RKO (cell line): ENCODE measurements around the gene ACTG2.
"Not testable (repeated sequence)": the region's sequence is repeated elsewhere in the genome, so short reads cannot be mapped to it uniquely, and the experiment has no call there.

Experiments
- DNase-seq: peaks from one replicate; pipeline ENCODE4 v3.0.0-alpha.2; 2016; ENCODE audit warnings: low spot score

ACTG2 gene

DNA sequence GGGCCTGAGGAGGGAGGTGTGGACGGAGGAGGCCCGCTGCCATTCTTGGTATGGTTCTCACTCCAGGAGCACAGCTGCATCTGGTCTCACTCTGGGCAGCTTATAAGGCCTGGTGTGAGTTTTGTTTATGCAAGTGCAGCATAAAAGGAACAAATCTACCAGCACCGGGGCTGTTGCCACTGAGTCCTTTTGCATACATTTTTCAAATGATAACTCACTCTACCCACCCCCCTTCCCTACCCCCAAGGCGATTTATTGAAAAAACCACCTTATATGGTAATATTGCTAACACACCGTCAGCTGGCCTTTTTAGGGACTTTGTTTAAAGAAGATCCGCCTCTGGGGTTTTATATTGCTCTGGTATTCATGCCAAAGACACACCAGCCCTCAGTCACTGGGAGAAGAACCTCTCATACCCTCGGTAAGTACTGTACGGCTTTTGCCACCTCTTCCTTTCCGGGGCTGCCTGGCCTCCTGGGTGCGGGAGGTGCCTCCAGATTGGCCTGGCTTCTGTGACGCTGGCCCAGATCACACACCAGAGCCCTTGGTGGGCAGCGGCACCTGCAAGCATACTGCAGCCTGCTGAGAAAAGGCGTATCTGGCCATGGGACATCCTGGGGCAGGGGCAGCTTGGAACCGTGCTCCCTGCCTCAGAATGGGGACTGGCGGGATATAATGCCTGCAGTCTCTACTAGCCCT lies at the start of gene ACTG2:
Gene ACTG2, plus strand, starts transcription at position 378 of the 699 bp plus-strand sequence. CDS start 8,304 bp downstream, outside the sequence.
- no peak for DNase-seq

DNA sequence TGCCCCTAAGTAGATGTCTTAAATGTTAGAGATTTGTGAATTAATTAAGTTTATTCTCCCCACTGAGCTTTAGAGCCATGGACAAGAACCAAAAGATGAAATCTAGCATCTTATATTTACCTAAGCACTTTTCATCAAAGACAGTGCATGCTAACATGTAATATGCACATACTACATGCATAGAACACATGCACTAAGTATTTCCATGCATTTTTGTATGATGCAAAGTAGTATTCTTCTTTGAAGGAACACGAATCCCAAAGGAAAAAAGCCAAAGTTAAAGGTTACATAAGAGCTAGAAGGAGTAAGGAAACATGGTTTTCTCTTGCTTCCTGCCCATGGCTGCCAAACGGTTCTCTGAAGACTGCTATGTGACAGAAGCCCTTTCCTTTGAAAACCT lies 48.7 kb upstream of the ACTG2 start:
- DNase-seq = no peak

- no peak for DNase-seq
Observed at GRCh38 chr2:73850009-73850408, 42.8 kb upstream of the ACTG2 start.

GRCh38 chr2:73851274-73851673 lies 41.5 kb upstream of the ACTG2 start:
- peak; percentile 58 for DNase-seq

DNA sequence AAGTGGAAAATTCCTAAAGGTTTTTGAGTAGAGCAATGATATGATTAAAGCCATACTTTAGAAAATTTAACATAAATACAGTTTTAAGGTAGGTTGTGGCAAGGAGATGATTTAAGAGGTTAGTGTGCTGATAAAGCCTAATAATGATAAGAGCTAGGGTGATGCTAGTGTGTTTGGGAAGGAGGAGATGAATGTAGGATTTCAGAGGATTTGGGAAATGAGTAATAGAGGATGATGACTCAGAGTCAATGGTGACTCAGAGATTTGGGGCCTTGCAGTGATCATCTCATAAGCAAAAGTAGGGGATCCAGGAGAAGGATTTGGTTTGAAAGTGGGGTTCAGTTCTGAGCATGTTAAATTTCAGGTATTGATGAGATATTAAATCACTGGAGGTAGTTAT lies 40.8 kb upstream of the ACTG2 start:
- peak; percentile 91 for DNase-seq

DNA sequence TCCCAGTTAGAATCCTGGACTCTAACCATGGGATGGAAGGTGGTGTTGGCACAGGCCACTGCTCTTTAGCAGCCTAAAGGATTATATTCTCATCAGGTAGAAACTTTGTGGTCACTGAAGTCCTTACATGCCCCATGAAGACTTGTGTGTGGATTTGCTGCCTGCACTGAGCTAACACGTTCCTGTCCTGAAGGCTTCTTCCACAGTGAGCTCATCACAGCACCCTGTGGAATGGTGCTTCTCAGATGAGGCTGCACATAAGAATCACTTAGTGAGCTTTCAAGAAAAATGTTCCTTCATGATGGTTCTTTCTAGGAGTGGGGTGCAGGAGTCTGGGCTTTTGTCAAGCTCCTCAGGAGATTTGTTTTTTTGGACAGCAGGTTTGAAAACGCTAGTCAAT lies 37.3 kb upstream of the ACTG2 start:
- DNase-seq = no peak

- peak; percentile 58 for DNase-seq
Observed at GRCh38 chr2:73856214-73856613, 36.6 kb upstream of the ACTG2 start.

GRCh38 chr2:73859721-73860586 lies 32.9 kb upstream of the ACTG2 start:
- DNase-seq = peak; percentile 91

DNA sequence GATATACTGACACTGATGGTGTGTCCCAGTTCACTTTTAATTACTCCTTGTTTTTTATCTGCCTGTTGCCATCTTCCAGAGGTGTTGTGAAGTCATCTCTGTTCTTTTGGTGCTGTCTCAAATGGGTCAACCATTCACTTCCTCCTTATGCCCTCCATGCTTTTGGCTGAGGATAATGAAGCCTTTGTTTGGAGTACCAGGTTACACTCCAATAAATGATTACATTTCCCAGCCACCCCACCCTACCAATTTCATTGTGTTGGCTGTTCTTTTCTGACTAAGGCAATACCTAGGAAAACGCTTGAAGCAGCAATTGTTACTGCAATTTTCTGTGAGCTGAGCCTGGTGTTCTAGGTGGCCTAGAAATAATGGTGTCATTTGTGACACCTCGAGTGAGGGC lies 29.8 kb upstream of the ACTG2 start:
- no peak for DNase-seq

DNA sequence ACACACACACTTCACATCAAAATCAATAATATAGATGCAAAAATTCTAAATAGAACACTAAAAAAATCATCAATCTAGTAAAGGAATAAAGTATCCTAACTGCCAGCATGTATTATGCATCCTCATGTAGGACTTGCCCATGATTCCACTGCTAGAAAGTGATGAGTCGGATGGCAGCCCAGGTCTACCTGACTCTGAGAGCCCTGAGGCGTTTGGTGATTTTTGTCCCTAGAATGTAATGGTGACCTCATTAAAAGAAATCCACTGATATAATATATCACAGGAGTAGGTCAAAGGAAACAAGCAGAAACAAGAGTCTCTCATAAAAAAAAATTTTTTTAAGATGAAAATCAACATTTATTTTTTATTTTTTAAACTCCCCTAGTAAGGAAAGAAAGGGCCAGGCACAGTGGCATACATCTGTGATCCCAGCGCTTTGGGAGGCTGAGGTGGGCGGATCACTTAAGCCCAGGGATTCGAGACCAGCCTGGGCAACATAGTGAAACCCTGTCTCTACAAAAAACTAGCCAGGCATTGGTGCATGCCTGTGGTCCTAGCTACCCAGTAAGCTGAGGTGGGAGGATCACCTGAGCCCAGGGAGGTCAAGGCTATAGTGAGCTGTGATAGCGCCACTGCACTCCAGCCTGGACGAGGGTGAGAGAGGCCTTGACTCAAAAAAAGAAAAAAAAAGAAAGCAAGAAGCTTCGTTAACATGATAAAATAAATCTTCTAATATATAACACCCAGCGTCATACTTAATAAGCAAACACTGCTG lies 24.4 kb upstream of the ACTG2 start:
- no peak for DNase-seq

DNA sequence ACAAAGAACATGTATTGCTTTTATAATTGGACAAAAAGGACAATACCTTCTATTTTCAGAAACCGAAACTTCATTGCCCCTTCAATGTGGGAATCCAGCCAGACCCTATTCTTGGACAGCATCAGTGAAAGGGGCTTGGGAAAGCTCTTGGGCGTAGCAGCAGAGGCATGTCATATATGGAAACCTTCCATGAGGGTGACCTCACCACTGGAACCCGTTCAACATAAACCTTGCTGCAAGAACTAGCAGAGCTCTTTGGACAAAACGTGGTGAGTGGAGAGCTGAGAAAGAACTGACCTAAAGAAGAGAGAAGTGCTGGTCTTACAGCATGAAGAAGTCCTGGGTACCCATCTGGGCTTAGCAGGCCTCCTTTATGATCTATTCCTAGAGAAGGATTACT lies 22.7 kb upstream of the ACTG2 start:
- no peak for DNase-seq

DNA sequence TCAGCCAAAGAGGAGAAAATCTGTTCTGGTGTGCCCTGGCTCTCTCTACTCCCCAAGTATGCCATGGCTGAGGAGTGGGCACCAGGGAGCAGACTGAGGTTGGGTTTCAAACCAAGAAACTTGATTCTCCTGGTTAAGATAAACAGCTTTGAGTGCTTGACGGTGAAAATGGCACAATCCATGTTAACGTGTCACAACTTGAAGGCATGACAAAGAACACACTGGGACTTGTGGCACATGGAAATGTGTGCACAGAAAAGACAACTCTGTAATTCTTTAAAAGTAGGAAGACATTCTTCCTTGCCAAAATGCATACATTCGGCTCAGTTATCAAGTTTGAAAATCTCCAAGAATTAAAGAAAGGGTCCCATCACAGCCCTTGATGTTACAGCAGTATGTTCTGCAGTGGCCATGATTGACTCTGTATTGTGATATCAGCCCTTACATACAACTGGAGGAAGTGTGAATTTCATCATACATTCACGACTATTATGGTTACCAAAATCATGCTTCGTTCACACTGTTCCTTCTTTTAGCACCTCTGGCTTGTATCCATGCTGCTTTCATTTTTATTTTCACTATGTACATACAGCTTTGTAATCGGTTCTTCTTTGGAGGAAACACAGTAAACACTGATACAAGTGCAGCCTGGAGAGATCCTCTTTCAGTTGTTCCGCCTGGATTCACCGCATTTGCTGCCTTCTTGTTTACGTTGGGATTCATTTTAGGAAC lies 15.6 kb upstream of the ACTG2 start:
- DNase-seq = no peak

DNA sequence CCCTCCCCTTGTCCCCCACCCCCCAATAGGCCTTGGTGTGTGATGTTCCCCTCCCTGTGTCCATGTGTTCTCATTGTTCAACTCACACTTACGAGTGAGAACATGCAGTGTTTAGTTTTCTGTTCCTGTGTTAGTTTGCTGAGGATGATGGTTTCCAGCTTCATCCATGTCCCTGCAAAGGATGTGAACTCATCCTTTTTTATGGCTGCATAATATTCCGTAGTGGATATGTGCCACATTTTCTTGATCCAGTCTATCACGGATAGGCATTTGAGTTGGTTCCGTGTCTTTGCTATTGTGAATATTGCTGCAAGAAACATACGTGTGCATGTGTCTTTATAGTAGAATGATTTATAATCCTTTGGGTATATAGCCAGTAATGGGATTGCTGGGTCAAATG lies 14.8 kb upstream of the ACTG2 start:
- DNase-seq = not testable (repeated sequence)

- no peak for DNase-seq
Observed at GRCh38 chr2:73885406-73885805, 7.4 kb upstream of the ACTG2 start.

- DNase-seq = no peak
Observed at GRCh38 chr2:73886357-73886756, 6.5 kb upstream of the ACTG2 start.

- peak; percentile 23 for DNase-seq
Observed at GRCh38 chr2:73887596-73888353, 5.0 kb upstream of the ACTG2 start.

- DNase-seq = no peak
Observed at GRCh38 chr2:73888388-73888787, 4.4 kb upstream of the ACTG2 start.

- DNase-seq = no peak
Observed at GRCh38 chr2:73889206-73889605, 3.6 kb upstream of the ACTG2 start.

DNA sequence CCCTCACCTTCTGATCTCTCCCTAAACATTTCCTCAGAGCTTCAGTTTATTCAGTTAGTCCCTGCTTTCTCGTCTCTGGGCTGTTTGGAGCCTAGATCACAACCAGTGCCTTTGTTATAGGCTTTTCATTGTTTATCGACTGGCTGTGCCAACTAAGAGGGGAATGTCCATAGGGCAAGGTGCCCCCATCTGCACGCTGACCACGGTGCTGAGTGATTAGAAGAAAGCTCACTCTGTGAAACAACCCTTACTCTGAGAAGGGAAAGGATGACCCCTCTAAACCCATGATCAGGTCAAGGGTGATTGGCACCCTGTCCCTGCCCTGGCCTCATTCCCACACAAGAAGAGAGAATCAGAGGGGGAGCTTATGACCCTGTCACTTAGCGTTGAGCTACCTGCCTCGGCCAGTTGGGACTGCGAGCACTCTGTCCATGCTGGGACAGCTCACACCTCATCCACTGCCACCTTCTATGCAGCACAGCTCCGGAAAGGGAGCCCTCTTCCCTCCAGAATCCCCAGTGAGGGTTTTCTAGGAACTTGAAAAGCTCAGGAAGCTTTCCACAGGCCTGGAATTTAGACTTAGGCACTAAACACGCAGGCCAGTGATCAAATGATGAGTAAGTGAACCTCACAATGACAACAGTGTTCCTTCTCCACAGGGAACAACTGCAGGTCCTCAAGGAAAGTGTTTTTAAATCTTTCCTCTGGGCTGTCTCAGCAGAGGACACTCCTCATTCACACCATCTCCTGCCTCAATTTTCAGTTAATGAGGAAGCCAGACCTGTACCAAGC lies 2.3 kb upstream of the ACTG2 start:
- DNase-seq = peak; percentile 18

GRCh38 chr2:73891276-73891901 lies 1.4 kb upstream of the ACTG2 start:
- DNase-seq = no peak
